Psoas muscle (tissue), 8 donors: ENCODE data around the gene PPP1R3A. TPM values are rescaled to one million over a fixed set of nuclear protein-coding genes. Genes with fewer than 3 reads are reported as not detected.

Source experiments
- ATAC-seq, 4 donors: fragments of 200-7000 bp; cut with Tn5 transposase; one replicate each; pipeline ENCODE4 v1.9.1; 2020; ENCODE audit warnings: moderate library complexity in 3 of 4, mild to moderate bottlenecking in 2 of 4
- DNase-seq, 2 donors: peaks; one replicate each; pipeline ENCODE4 v3.0.0-alpha.2; 2020
- H3K27ac ChIP-seq: fragments of 200-600 bp; one replicate; pipeline ENCODE4 v1.8.0; 2022
- H3K27me3 ChIP-seq, 3 donors: fragments of 200-600 bp in 1 of 3; one replicate each; pipeline versions ENCODE4 v1.6.1 to v1.8.0; 2013 to 2022; ENCODE audit warnings: low read length in 2 of 3, mild to moderate bottlenecking in 2 of 3, moderate library complexity in 1 of 3; ENCODE audit not compliant: insufficient read depth in 3 of 3
- H3K36me3 ChIP-seq, 2 donors: fragments of 200-600 bp in 1 of 2; one replicate each; pipeline versions ENCODE4 v1.6.1 to v1.8.0; 2013 to 2022; ENCODE audit warnings: low read depth in 1 of 2, mild to moderate bottlenecking in 1 of 2, moderate library complexity in 1 of 2; ENCODE audit not compliant: insufficient read depth in 1 of 2
- H3K4me1 ChIP-seq: fragments of 200-600 bp; one replicate; pipeline ENCODE4 v1.8.0; 2022
- H3K4me3 ChIP-seq: fragments of 200-600 bp; one replicate; pipeline ENCODE4 v1.8.0; 2022; ENCODE audit warnings: mild to moderate bottlenecking
- H3K9me3 ChIP-seq: fragments of 200-600 bp; one replicate; pipeline ENCODE4 v1.8.0; 2022
- WGBS, 3 donors: extraction: QIAGEN DNeasy Blood & Tissue Kit; methylation state at CpG; one replicate each; pipeline versions ENCODE4 v1.1.6 to v1.1.7; 2013; 5-methylcytosine and 5-hydroxymethylcytosine counted together
- intact Hi-C, 2 donors: fragments of 100-400 bp; cut with DNase I; formaldehyde crosslinking; loops; one replicate each; pipeline versions ENCODE4 v1.11.0 to v1.14.2; 2022
- polyA plus RNA-seq, 3 donors: library from polyadenylated mRNA; stranded (reverse); fragments of 200-250 nt; gene quantifications; one replicate each; pipeline ENCODE4 v1.2.3, GENCODE V29; 2013
- total RNA-seq, 4 donors: library from RNA; stranded (reverse); fragmentation: NEBNext Ultra II Directional in 2 of 4; extraction: Animal tissue kit (Norgen Biotek cat#: 25700) in 2 of 4; gene quantifications; one replicate each; pipeline versions ENCODE4 v1.2.1 to v1.2.4, GENCODE V29; 2021 to 2023
- TF ChIP-seq, protein P1 (sequence below): fragments of 200-600 bp; IDR thresholded peaks from one replicate; pipeline ENCODE4 v1.8.0; 2022; ENCODE audit warnings: antibody characterized with exemption
- donor health status: healthy with polysubstance abuse.
- donor health status: DM: no; HTN: no; CAD: no; lungs with moderate emphysema.
- donor health status: Bipolar disorder and iron deficiency.
- donor health status: healthy.
- donor health status: DM: yes; HTN: yes; CAD: no.
- donor health status: DM: no; HTN: no; CAD: no.
- donor health status: DM: no; HTN: no; CAD: no.
- donor health status: DM: yes; HTN: yes; CAD: no.

The PPP1R3A gene
- total and polyA plus RNA-seq, 7 donors, result 1.8 to 124 (median 52.6) TPM

DNA sequence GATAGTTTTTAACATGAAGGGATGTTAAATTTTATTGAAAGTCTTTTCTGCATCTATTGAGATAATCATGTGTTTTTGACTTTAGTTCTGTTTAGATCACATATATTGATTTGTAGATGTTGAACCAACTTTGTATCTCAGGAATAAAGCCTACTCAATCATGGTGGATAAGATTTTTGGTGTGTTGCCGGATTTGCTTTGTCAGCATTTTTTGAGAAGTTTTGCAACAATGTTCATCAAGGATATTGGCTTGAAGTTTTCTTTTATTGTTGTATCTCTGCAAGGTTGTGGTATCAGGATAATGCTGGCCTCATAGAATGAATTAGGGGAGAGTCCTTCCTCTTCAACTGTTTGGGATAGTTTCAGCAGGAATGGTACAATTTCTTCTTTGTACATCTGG is 9.3 kb upstream of the PPP1R3A start:
- ATAC-seq (no peak), DNase-seq (no peak)
- H3K27me3 ChIP-seq, result no peaks in the 10 kb centered on the region
- no peaks in the 10 kb centered on the region for H3K36me3 ChIP-seq
- intact Hi-C loops, result no loop called here
- 81 to 96% (median 88%) methylated on average over 1 of the region's 1 CpG for WGBS, 3 donors
- TF ChIP-seq, protein P1, sequence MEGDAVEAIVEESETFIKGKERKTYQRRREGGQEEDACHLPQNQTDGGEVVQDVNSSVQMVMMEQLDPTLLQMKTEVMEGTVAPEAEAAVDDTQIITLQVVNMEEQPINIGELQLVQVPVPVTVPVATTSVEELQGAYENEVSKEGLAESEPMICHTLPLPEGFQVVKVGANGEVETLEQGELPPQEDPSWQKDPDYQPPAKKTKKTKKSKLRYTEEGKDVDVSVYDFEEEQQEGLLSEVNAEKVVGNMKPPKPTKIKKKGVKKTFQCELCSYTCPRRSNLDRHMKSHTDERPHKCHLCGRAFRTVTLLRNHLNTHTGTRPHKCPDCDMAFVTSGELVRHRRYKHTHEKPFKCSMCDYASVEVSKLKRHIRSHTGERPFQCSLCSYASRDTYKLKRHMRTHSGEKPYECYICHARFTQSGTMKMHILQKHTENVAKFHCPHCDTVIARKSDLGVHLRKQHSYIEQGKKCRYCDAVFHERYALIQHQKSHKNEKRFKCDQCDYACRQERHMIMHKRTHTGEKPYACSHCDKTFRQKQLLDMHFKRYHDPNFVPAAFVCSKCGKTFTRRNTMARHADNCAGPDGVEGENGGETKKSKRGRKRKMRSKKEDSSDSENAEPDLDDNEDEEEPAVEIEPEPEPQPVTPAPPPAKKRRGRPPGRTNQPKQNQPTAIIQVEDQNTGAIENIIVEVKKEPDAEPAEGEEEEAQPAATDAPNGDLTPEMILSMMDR, result no peak
- no peak overlapping the region for H3K27ac ChIP-seq
- H3K4me3 ChIP-seq, result no peak overlapping the region
- H3K4me1 ChIP-seq, result no peaks in the 10 kb centered on the region
- H3K9me3 ChIP-seq, result no peaks in the 10 kb centered on the region

DNA sequence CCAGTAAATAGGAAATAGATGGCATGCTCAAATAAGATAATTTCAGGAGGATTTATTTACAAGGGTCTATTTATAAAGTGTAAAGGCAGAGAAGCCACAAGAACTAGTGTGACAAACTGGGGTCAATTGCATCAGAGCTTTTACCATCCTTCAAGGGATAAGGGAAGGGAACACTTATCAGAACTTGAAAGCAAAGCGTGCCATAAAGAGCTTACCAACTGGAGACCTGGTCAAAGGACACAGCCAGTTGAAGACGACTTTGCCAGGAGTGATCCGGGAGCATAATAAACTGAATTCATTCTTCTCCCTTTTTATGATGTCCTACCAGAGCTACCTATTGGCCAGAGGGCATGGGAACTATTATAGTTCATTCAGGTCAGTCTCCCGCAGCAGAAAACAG is 3.2 kb upstream of the PPP1R3A start:
- H3K36me3 ChIP-seq, result no peaks in the 10 kb centered on the region
- no peaks in the 10 kb centered on the region for H3K9me3 ChIP-seq
- TF ChIP-seq, protein P1, result no peak
- ATAC-seq, result peak in 3 of 4 donors; percentile 43 to 63 (median 59)
- intact Hi-C loops, result no loop called here
- H3K27me3 ChIP-seq, result no peaks in the 10 kb centered on the region
- peak overlapping the region; percentile 6 for H3K4me3 ChIP-seq
- DNase-seq, result no peak
- WGBS, 3 donors, result 28 to 41% (median 30%) methylated on average over 4 of the region's 4 CpGs
- peaks cover 8% of the 10 kb centered on the region for H3K4me1 ChIP-seq
- H3K27ac ChIP-seq, result peak overlapping the region; percentile 86

DNA sequence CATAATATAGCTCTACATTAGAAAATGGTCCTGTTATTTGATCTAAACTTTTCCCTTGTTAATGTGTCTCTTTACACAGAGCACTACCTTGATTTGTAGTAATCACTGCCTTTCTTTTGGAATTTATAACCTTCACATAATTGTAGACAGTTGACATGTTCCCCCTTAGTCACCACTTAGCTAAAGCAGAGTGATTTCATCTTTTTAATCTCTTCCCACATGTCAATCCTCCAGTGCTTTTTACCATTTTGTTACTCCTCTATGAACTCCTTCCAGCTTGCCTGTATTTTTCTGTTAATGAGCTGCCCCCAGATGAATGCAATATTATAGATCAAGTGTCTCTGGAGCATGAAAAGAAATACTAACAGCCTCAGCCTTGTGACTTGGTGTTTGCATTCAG is 2.6 kb upstream of the PPP1R3A start:
- ATAC-seq (no peak), DNase-seq (no peak)
- TF ChIP-seq, protein P1, result no peak
- Histone ChIP-seq H3K4me3 (peak overlapping the region; percentile 6), H3K9me3 (no peaks in the 10 kb centered on the region), H3K4me1 (peaks cover 8% of the 10 kb centered on the region), H3K27me3 (no peaks in the 10 kb centered on the region), H3K36me3 (no peaks in the 10 kb centered on the region), H3K27ac (peak overlapping the region; percentile 86)
- intact Hi-C loops, result no loop called here

- TF ChIP-seq, protein P1, result no peak
- WGBS, 3 donors, result 5 to 15% (median 8%) methylated on average over 1 of the region's 1 CpG
- intact Hi-C loops, result loop anchor here (5.0 to 10.0 kb wide), 4 partner anchors 146 to 203 kb away; no protein-coding TSS in a partner anchor
- Histone ChIP-seq H3K4me1 (peaks cover 8% of the 10 kb centered on the region), H3K27ac (peak overlapping the region; percentile 86), H3K36me3 (no peaks in the 10 kb centered on the region), H3K4me3 (peak overlapping the region; percentile 68), H3K9me3 (no peaks in the 10 kb centered on the region), H3K27me3 (no peaks in the 10 kb centered on the region)
- ATAC-seq (peak in 3 of 4 donors; percentile 42 to 67 (median 47)), DNase-seq (no peak)
Observed at GRCh38 chr7:113917840-113918239, 969 bp downstream of the PPP1R3A start.

DNA sequence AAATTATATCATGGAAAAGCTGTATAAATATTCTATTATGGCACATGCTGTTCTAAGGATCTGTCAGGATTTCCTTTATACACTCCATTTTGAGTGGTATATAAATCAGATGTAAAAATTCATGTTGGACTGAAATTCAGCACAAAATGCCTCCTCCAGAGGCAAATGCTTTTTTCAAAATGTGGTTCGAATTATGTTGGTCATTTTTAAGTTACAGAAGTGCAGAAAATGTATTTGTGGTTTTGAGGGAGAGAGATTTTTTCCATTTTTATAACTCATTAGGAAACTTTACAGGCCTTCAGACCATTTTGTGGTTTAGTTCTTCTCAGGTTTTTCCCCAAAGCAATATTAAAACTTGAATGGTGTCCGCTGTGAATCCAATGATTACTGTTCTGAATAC is 2.9 kb downstream of the PPP1R3A start:
- Histone ChIP-seq H3K4me3 (peak overlapping the region; percentile 68), H3K36me3 (no peaks in the 10 kb centered on the region), H3K27me3 (no peaks in the 10 kb centered on the region), H3K4me1 (peaks cover 15% of the 10 kb centered on the region), H3K27ac (peak overlapping the region; percentile 86), H3K9me3 (no peaks in the 10 kb centered on the region)
- TF ChIP-seq, protein P1, result no peak
- intact Hi-C loops, result loop anchor here (5.0 to 10.0 kb wide), 4 partner anchors 144 to 201 kb away; no protein-coding TSS in a partner anchor
- ATAC-seq, result no peak
- WGBS, 3 donors, result 20 to 34% (median 21%) methylated on average over 2 of the region's 2 CpGs
- DNase-seq, result no peak
